Fibroblast of lung (primary cell): Measurements from ENCODE around the gene AGBL4.

Experiments used
- EZH2 ChIP-seq: IDR thresholded peaks from 2 replicates; pipeline ENCODE4 v1.5.1; 2012; ENCODE audit warnings: low read length, control low read depth, mild to moderate bottlenecking; ENCODE audit errors: missing control alignments
- TF ChIP-seq, protein P1 (sequence below), 2 donors: IDR thresholded peaks in 1 of 2; conservative IDR thresholded peaks in 1 of 2; 1 replicate in 1 of 2; 2 replicates in 1 of 2; pipeline ENCODE4 v1.5.1; 2011 to 2012; ENCODE audit warnings: low read length in 2 of 2, control low read depth in 1 of 2, inconsistent platforms in 1 of 2, low read depth in 1 of 2, mild to moderate bottlenecking in 1 of 2

- TF ChIP-seq, protein P1, sequence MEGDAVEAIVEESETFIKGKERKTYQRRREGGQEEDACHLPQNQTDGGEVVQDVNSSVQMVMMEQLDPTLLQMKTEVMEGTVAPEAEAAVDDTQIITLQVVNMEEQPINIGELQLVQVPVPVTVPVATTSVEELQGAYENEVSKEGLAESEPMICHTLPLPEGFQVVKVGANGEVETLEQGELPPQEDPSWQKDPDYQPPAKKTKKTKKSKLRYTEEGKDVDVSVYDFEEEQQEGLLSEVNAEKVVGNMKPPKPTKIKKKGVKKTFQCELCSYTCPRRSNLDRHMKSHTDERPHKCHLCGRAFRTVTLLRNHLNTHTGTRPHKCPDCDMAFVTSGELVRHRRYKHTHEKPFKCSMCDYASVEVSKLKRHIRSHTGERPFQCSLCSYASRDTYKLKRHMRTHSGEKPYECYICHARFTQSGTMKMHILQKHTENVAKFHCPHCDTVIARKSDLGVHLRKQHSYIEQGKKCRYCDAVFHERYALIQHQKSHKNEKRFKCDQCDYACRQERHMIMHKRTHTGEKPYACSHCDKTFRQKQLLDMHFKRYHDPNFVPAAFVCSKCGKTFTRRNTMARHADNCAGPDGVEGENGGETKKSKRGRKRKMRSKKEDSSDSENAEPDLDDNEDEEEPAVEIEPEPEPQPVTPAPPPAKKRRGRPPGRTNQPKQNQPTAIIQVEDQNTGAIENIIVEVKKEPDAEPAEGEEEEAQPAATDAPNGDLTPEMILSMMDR (conservative IDR thresholded peaks at IDR 0.05 in 1 of 2, IDR thresholded peaks at IDR 0.05 in 1 of 2; ENCODE audit: low read depth in 1 of 2, low read length in 2 of 2) = no peak
- TF ChIP-seq EZH2 = no peak
Observed at GRCh38 chr1:48784301-48784700, 1239.5 kb downstream of the AGBL4 start.
